Measurements from ENCODE around the gene CDH13. TPM values are rescaled to one million over a fixed set of nuclear protein-coding genes. Genes with fewer than 3 reads are reported as not detected.
A peak's percentile ranks its signal among the peaks of the same experiment; 100 is the strongest.

CDH13 gene
- total and polyA plus RNA-seq, 2 experiments from 2014 or later: 2.9 to 4.8 TPM

- H3K36me3 ChIP-seq: no peaks in the 10 kb centered on the region
- no peaks in the 10 kb centered on the region for H3K9me3 ChIP-seq (ENCODE audit: low read depth)
- no peak for DNase-seq (ENCODE audit: low read depth in 1 of 2, low spot score in 1 of 2)
- no peaks in the 10 kb centered on the region for H3K27me3 ChIP-seq
- H3K4me1 ChIP-seq (ENCODE audit: low read depth): no peaks in the 10 kb centered on the region
- TF ChIP-seq CTCF (IDR thresholded peaks at IDR 0.05; ENCODE audit: low read depth, low read length): no peak
- no peak overlapping the region for H3K4me3 ChIP-seq
- no peak overlapping the region for H3K27ac ChIP-seq
Measured at GRCh38 chr16:83298541-83298940, 671.8 kb downstream of the CDH13 start.

GRCh38 chr16:83300326-83300725 lies 673.6 kb downstream of the CDH13 start:
- Histone ChIP-seq H3K9me3 (ENCODE audit: low read depth) (no peaks in the 10 kb centered on the region), H3K27ac (no peak overlapping the region), H3K4me1 (ENCODE audit: low read depth) (no peaks in the 10 kb centered on the region), H3K4me3 (no peak overlapping the region), H3K36me3 (no peaks in the 10 kb centered on the region), H3K27me3 (no peaks in the 10 kb centered on the region)
- TF ChIP-seq CTCF (IDR thresholded peaks at IDR 0.05; ENCODE audit: low read depth, low read length): no peak
- no peak for DNase-seq (ENCODE audit: low read depth in 1 of 2, low spot score in 1 of 2)

- Histone ChIP-seq H3K4me3 (no peak overlapping the region), H3K27ac (no peak overlapping the region), H3K27me3 (no peaks in the 10 kb centered on the region), H3K4me1 (ENCODE audit: low read depth) (no peaks in the 10 kb centered on the region), H3K9me3 (ENCODE audit: low read depth) (no peaks in the 10 kb centered on the region), H3K36me3 (no peaks in the 10 kb centered on the region)
- TF ChIP-seq CTCF (IDR thresholded peaks at IDR 0.05; ENCODE audit: low read depth, low read length): no peak
- peak in 1 of 2 donors; percentile 18 for DNase-seq (ENCODE audit: low read depth in 1 of 2, low spot score in 1 of 2)
Measured at GRCh38 chr16:83301971-83302370, 675.2 kb downstream of the CDH13 start.

GRCh38 chr16:83302853-83303252 lies 676.1 kb downstream of the CDH13 start:
- Histone ChIP-seq H3K9me3 (ENCODE audit: low read depth) (no peaks in the 10 kb centered on the region), H3K27ac (no peak overlapping the region), H3K36me3 (no peaks in the 10 kb centered on the region), H3K4me1 (ENCODE audit: low read depth) (no peaks in the 10 kb centered on the region), H3K27me3 (no peaks in the 10 kb centered on the region), H3K4me3 (no peak overlapping the region)
- no peak for DNase-seq (ENCODE audit: low read depth in 1 of 2, low spot score in 1 of 2)
- TF ChIP-seq CTCF (IDR thresholded peaks at IDR 0.05; ENCODE audit: low read depth, low read length): no peak

- peak in 1 of 2 donors; percentile 80 for DNase-seq (ENCODE audit: low read depth in 1 of 2, low spot score in 1 of 2)
- Histone ChIP-seq H3K9me3 (ENCODE audit: low read depth) (no peaks in the 10 kb centered on the region), H3K4me3 (no peak overlapping the region), H3K27ac (no peak overlapping the region), H3K36me3 (no peaks in the 10 kb centered on the region), H3K27me3 (no peaks in the 10 kb centered on the region), H3K4me1 (ENCODE audit: low read depth) (no peaks in the 10 kb centered on the region)
- TF ChIP-seq CTCF (IDR thresholded peaks at IDR 0.05; ENCODE audit: low read depth, low read length): no peak
Measured at GRCh38 chr16:83305092-83305491, 678.3 kb downstream of the CDH13 start.

Measured in cardiac muscle cell (in vitro differentiated cells and primary cell).